Endometrium (tissue), 2 donors: ENCODE data around the gene LYST.

Experiments
- FAIRE-seq: peaks from 2 replicates; lab custom pipeline; 2012; peaks lifted over from hg19 to GRCh38; lab: Jason Lieb, UNC
- donor health status: control.
- donor health status: control.

The LYST gene

DNA sequence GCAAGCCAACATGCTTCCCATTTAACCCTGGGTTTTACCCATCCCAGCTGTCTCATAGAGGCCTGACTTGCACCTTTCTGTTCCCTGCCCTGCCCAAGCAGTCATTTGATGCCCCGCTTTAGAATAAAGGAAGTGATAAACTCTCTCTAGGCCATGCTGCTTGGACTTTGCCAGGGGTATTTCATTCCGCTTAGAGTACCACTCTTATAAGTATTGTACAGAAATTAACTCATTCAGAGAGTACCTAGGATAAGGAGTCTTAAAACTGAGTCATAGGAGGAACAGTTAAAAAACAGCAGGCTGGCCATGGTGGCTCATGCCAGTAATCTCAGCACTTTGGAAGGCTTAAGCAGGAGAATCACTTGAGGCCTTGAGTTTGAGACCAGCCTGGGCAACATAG, 21.0 kb upstream of the LYST start:
- no peak for FAIRE-seq

DNA sequence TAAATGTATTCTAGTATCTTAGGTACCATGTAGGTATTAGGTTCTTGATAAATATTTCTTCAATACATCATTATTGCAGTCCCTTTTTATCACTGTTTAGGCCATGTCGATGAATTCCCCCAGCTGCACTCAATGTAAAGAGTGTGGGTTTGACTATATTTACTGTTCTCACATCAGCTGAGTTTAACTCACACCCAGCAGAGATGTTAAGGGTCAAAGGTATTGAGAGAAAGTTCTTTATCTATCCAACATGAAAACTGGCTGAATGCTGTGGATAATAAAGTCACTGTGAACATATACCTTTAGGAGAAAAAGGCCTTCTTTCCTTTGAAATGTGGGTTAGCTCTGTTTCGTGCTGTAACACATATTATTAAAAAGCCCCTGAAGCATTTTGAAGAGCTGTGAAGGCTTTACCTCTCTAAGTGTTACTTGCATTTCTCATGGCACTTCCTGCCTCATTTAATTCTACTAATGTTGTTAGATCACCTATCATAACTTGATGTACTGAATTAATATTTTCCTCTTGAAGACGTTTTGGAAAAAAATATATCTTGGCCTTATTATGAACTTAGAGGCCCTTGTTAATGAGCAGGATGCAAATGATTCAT, 19.1 kb upstream of the LYST start:
- FAIRE-seq, result no peak

DNA sequence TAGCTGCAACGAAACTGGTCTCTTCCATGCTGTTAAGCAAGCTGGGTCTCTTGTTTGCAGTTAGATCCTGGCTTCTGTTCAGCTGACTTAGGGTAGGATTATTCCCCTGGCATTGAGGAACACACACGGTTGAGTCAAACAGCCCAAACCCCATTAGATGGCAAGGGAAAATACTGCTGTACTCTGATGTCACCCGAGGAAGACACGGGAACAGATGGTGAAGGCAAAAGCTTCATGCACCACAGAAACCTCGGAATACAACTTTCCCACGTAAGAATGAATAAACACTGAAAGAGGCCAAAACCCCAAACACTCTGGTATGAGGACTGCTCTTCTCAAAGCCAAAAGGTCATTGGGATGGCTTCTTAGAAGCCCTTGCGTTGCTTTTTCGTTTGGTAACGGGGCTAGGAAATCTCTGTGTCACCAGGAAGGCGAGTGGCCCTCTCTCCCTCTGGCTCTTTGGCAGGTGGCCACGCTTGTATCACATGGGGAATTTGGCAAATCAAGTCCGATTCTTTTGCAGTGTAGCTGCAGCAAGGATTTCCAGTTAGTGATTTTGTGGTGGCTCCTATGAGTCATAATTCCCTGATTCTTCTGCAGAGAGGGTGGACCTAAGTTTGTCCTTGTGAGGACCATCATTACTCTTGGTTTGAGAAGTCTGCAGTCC, 16.7 kb upstream of the LYST start:
- FAIRE-seq, result peak; percentile 18

GRCh38 chr1:235882816-235883215, 16.1 kb upstream of the LYST start:
- no peak for FAIRE-seq

GRCh38 chr1:235881930-235882700, 15.4 kb upstream of the LYST start:
- FAIRE-seq, result no peak

GRCh38 chr1:235878082-235878811, 11.5 kb upstream of the LYST start:
- FAIRE-seq, result no peak

GRCh38 chr1:235876402-235876841, 9.7 kb upstream of the LYST start:
- FAIRE-seq, result no peak

DNA sequence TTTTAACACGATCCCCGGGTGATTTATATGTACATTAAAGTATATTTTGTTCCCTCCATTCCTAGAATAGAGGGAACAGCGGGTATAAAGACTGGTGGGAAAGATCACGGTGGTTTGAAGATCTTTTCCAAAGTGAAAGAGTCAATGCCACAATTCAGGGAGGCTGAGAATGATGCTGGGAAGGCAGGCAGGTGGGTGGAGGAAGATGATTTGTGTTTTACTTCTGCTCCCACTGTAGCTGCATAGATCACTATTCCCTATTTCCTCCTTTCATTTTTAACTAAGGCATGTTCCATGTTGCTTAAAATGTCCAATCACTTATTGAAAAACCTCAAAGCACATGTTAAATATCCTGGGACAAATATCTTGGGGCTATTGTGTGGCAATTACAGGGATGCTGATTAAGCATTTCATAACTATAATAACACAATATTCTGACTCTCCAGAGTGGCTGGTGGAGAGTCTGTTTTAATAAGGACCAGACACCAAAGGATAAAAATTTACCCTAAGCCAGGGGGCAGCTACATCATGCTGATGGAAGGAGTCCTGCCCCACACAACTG, 8.4 kb upstream of the LYST start:
- no peak for FAIRE-seq

DNA sequence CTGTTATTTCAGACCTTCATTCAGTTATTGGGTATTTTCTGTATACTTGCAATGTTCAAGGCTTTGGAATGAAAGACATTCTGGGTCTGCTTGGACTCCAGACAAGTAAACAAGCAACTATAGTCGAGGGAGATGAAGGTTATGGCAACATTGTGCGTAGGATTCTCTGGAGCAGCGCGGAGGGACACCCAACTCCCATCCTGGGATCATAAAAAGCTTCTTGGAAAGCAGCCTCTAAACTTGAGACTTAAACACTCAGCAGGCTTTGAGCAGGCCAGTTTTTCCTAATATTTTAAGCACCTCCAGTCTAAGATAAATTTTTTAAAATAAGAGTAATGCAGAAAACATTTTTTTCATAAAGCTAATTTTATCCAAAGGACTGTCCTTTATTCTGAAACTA, 7.6 kb upstream of the LYST start:
- peak; percentile 86 for FAIRE-seq

DNA sequence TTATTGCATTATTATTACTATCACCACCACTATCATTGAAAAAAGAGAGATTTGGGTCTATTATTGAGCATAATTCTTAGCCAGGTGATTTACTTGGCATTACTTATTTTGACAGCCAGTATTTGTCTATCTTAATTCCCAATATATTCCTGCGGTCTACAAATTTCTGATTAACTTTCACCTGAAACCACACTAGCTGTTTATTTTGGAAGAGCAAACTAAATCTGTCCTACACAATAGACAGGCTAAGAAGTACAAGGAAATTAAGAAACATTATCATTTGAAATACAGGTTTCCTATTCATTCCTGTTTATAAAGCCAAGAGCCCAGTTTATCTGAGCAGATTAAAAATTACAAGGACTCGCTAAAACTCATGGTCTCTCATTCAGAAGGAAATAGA, 6.9 kb upstream of the LYST start:
- no peak for FAIRE-seq

GRCh38 chr1:235873045-235873444, 6.3 kb upstream of the LYST start:
- FAIRE-seq, result no peak

DNA sequence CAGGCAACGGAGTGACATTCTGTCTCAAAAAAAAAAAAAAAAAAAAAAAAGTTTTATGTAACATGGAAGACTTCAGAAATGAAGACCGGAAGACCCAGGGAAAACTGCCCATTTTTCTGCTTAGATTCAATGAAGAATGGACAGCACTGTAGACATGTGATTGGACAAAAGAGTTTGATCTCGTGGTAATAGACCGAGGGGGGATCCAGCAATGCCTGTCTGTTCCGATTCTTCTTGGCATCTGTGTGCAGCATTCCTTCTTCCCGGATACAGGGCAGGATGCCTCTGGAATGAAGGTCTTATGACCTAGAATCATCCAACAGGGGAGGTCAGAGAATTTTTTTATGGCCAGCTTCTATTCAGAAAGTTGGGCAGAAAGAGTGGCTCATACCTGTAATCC, 5.6 kb upstream of the LYST start:
- FAIRE-seq, result no peak

DNA sequence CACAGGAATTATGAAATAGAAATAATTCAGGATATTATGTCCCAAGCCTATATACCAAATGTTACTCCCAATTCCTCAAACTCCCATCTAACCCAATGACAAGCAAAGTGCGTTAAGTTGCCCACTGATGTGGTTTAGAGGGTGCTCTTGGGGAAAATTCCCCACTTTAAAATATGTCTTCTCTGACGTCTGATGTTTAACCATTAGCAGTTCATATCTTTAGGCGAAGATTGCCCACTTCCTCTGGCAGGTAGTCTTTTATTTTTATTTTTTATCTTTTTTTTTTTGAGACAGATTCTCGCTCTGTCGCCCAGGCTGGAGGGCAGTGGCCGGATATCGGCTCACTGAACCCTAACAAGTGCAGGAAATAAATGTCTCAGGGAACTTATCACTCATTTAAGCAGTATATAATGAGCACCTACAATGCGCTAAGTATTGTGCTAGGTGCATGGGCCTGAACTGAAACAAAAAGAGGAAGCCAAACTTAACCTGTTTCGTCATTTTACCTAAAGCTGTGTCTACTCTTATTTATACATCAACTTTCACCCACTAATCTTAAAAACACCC, 1.3 kb upstream of the LYST start:
- FAIRE-seq, result no peak

DNA sequence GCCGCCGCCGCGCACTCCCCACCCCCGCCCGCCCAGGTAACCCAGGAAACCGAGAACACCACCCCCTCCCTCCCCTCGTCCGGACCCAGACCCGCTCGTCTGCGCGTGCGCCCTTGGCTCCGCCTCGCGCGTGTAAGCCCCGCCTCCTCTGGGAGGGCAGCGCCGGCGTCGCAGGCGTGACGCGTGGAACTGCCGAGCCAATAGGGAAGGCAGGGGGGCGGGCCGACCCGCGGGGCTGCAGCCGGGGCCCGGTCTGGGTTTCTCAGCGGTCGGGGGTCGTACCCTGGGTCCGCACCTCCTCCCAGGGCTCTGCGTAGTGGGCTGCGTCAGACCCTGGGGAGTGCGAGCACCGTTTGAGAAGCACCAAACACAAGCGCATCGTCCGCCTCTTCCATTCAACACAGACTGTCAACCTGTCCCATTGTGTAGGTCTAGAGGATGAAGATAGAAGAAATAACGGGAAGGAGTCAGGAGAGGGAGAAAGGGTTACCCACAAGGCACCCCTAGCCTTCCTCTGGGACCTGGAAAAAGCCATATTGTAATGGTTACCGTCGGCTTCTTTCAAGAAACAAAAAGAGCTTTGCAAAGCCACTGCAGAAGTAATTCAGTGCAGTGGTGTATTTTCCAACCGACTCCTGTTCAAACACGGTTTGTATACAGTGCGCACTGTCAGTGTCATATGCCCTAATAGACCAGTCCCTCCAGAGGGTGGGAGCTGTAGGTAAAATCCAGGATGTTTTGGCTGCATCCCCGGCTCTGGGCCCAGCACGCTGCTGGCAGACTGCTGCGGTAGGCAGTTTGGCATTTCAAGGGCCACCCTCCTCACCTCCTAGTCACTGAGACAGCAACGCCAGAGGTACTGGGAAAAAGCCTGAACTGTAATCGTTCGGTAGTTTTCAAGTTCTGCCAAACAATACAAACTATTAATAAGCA, 473 bp upstream of the LYST start:
- FAIRE-seq, result no peak

DNA sequence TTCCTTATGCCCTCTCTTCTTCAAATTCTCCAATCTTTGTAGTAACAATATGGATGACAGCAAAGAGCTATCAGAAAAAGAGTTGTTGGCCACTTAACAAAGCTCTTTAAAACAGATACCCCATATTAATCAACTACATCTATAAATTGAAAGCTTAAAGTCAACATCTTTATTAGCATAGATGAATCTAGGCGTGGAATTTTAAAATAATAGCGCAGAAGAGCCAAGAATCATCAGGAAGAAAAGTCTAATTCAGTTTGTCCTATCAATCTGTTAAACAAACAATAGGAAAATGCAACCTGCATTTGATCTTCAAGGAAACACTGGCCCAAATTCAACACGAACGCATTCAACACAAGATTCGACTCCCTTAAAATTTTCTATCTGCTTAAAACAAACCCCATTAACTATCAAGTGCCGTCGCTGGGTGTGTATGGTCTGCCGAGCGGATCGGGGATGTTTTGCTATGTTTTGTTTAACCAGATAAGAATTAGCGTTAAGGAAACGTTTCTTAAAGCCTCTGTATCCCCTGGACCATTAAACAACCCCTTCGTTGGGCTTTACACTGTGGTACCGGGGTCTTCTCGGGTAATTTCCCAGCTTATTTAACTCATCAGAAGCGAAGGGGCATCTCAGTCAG, 1.0 kb downstream of the LYST start:
- no peak for FAIRE-seq

DNA sequence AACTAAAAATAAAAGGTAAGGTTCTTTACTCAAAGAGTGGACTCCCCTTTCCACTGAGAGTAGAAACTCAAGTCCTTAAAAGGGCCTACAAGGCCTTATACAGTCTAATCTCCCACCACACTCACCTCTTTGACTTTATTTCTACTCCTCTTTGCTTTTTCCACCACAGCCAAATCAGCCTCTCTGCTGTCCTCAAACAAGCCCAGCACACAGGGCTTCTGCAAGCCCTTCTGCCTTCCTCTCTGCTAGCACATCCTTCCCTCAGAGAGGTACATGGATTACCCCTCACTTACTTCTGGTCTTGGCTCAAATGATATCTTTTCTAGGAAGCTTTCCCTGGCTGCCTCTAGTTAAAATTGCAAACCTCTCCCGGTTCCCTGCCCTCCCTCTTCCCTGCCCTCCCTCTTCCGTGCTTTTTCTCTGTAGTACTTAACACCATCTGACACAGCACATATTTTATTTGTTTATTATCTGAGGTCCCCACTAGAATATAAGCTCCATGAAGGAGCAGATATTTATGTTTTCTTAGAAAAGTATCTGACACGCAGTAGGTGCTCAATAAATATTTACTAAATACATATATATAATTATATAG, 1.7 kb downstream of the LYST start:
- no peak for FAIRE-seq

GRCh38 chr1:235864469-235864868, 2.2 kb downstream of the LYST start:
- FAIRE-seq, result no peak

GRCh38 chr1:235863699-235864093, 3.0 kb downstream of the LYST start:
- FAIRE-seq, result no peak

GRCh38 chr1:235861857-235862256, 4.8 kb downstream of the LYST start:
- FAIRE-seq, result no peak

DNA sequence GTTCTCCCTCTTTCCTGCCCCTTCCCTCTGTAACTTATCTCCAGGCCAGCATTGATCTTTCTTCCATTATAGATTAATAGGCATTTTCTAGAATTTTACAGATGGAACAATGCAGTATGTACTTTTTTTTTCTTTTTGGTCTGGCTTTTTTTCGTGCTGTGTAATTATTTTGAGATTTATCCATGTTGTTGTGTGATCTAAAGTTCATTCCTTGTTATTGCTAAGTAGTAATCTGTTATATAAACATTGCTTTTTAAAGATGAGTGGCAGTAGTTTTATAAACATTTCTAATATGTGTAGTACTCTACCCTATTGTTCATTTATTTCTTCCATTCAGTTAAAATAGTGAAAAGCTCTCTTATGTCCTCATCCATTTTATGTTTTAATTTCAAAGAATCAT, 5.9 kb downstream of the LYST start:
- FAIRE-seq, result peak; percentile 66
